ENCODE data around the gene CPNE6. TPM values are rescaled to one million over a fixed set of nuclear protein-coding genes. Genes with fewer than 3 reads are reported as not detected.
A peak's percentile ranks its signal among the peaks of the same experiment; 100 is the strongest.

The CPNE6 gene
- total RNA-seq, 1 donor from 2014 or later = not detected

DNA sequence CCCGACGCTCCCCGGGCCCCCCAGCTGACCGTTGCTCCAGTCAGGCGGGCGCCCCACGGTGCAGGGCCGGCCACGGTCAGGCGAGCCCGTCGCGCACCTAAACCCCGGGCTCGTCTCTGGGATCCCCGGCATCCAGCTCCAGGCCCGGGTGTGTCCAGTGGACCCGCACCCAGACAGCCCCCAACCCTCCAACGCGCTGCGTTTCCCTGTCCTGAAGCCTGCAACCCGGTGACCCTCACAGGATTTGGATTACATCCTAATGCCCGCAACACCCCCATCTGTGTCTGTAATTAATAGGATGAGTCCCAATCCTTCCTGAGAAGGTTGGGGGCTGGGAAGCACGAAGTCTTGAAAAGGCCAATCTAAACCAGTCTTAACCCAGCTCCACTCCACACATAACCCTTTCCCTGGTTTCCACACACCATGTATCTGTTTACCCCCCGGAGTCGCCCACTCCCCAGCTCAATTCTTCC, 10.4 kb downstream of the CPNE6 start:
- H3K9me3 Mint-ChIP-seq = no peaks in the 10 kb centered on the region
- peak overlapping the region; percentile 49 for H3K27ac Mint-ChIP-seq
- no peaks in the 10 kb centered on the region for H3K36me3 Mint-ChIP-seq
- H3K4me3 Mint-ChIP-seq = peak overlapping the region; percentile 86
- TF ChIP-seq CTCF (conservative IDR thresholded peaks at IDR 0.05) = no peak
- H3K27me3 Mint-ChIP-seq = peaks cover 50% of the 10 kb centered on the region
- peaks cover 22% of the 10 kb centered on the region for H3K4me1 Mint-ChIP-seq (ENCODE audit: unreplicated experiment)
- DNase-seq (ENCODE audit: extremely low spot score, unreplicated experiment) = no peak

- H3K36me3 Mint-ChIP-seq = no peaks in the 10 kb centered on the region
- peak overlapping the region; percentile 86 for H3K4me3 Mint-ChIP-seq
- DNase-seq (ENCODE audit: extremely low spot score, unreplicated experiment) = no peak
- no peaks in the 10 kb centered on the region for H3K9me3 Mint-ChIP-seq
- H3K4me1 Mint-ChIP-seq (ENCODE audit: unreplicated experiment) = peaks cover 22% of the 10 kb centered on the region
- no peak for TF ChIP-seq CTCF (conservative IDR thresholded peaks at IDR 0.05)
- H3K27me3 Mint-ChIP-seq = peaks cover 52% of the 10 kb centered on the region
- peak overlapping the region; percentile 49 for H3K27ac Mint-ChIP-seq
Measured at GRCh38 chr14:24082411-24083080, 11.2 kb downstream of the CPNE6 start.

DNA sequence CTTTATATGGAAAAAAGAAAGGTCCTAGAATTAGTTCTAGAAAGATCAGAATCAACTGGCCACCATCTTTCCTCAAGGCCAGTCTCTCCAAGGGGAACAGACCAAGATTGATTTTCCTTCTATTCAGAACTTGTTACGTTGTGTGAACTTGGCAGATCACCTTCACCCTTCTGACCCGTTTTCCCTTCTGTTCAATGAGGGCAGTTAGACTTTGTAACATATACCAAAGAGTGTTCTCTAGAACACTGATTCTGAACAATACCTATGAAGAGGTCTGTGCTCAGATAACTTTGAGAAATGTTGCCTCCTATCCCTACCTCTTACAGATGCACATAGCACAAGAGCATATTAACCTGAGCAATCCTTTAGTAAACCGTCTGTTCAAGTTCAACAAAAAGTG, 12.1 kb downstream of the CPNE6 start:
- no peaks in the 10 kb centered on the region for H3K9me3 Mint-ChIP-seq
- peaks cover 22% of the 10 kb centered on the region for H3K4me1 Mint-ChIP-seq (ENCODE audit: unreplicated experiment)
- peak overlapping the region; percentile 11 for H3K4me3 Mint-ChIP-seq
- peaks cover 49% of the 10 kb centered on the region for H3K27me3 Mint-ChIP-seq
- no peak overlapping the region for H3K27ac Mint-ChIP-seq
- H3K36me3 Mint-ChIP-seq = no peaks in the 10 kb centered on the region
- DNase-seq (ENCODE audit: extremely low spot score, unreplicated experiment) = no peak
- no peak for TF ChIP-seq CTCF (conservative IDR thresholded peaks at IDR 0.05)

- Mint-ChIP-seq H3K9me3 (no peaks in the 10 kb centered on the region), H3K4me1 (ENCODE audit: unreplicated experiment) (peaks cover 22% of the 10 kb centered on the region), H3K27ac (no peak overlapping the region), H3K36me3 (no peaks in the 10 kb centered on the region), H3K27me3 (peaks cover 44% of the 10 kb centered on the region), H3K4me3 (no peak overlapping the region)
- no peak for TF ChIP-seq CTCF (conservative IDR thresholded peaks at IDR 0.05)
- DNase-seq (ENCODE audit: extremely low spot score, unreplicated experiment) = no peak
Measured at GRCh38 chr14:24084440-24084839, 13.1 kb downstream of the CPNE6 start.

GRCh38 chr14:24085215-24085614, 13.9 kb downstream of the CPNE6 start:
- H3K9me3 Mint-ChIP-seq = no peaks in the 10 kb centered on the region
- H3K36me3 Mint-ChIP-seq = no peaks in the 10 kb centered on the region
- no peak for TF ChIP-seq CTCF (conservative IDR thresholded peaks at IDR 0.05)
- H3K4me1 Mint-ChIP-seq (ENCODE audit: unreplicated experiment) = peaks cover 15% of the 10 kb centered on the region
- no peak for DNase-seq (ENCODE audit: extremely low spot score, unreplicated experiment)
- H3K4me3 Mint-ChIP-seq = no peak overlapping the region
- peaks cover 39% of the 10 kb centered on the region for H3K27me3 Mint-ChIP-seq
- H3K27ac Mint-ChIP-seq = no peak overlapping the region

Data from type B pancreatic cell (in vitro differentiated cells).